Measurements from ENCODE around the gene SGSM2.

GRCh38 chr17:2302778-2303203, 34.5 kb upstream of the SGSM2 start:
- no peak for TF ChIP-seq POLR2A (IDR thresholded peaks at IDR 0.05)
- TF ChIP-seq, protein P1, sequence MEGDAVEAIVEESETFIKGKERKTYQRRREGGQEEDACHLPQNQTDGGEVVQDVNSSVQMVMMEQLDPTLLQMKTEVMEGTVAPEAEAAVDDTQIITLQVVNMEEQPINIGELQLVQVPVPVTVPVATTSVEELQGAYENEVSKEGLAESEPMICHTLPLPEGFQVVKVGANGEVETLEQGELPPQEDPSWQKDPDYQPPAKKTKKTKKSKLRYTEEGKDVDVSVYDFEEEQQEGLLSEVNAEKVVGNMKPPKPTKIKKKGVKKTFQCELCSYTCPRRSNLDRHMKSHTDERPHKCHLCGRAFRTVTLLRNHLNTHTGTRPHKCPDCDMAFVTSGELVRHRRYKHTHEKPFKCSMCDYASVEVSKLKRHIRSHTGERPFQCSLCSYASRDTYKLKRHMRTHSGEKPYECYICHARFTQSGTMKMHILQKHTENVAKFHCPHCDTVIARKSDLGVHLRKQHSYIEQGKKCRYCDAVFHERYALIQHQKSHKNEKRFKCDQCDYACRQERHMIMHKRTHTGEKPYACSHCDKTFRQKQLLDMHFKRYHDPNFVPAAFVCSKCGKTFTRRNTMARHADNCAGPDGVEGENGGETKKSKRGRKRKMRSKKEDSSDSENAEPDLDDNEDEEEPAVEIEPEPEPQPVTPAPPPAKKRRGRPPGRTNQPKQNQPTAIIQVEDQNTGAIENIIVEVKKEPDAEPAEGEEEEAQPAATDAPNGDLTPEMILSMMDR (IDR thresholded peaks at IDR 0.05): no peak

All from body of pancreas (tissue), 4 donors.